ENCODE results near the gene CEP164. TPM values are rescaled to one million over a fixed set of nuclear protein-coding genes. Genes with fewer than 3 reads are reported as not detected.
A peak's percentile ranks its signal among the peaks of the same experiment; 100 is the strongest.

The CEP164 gene
- total RNA-seq: 10 to 100 TPM; 31.7 to 32.4 TPM

GRCh38 chr11:117327567-117328374 is at the start of gene CEP164:
Gene CEP164, plus strand, starts transcription at chr11:117327854. Its CDS starts 10,733 bp downstream, at chr11:117338587.
- H3K4me3 Mint-ChIP-seq: peak within 1 kb of the TSS; percentile 64
- H3K4me1 Mint-ChIP-seq (ENCODE audit: low read depth): peaks cover 5% of the 10 kb centered on the region
- no peaks in the 10 kb centered on the region for H3K36me3 Mint-ChIP-seq (ENCODE audit: low read depth)
- POLR2A ChIA-PET: interaction anchor here (0.7 to 2.3 kb wide), 5 partner anchors 11 to 96 kb away, joined by 3 to 15 read pairs (median 4); partner anchors contain the start of genes BACE1, PCSK7 and RNF214
- DNase-seq: peak; percentile 97
- peak; percentile 98 for ATAC-seq
- H3K27ac Mint-ChIP-seq: peak within 1 kb of the TSS; percentile 76
- H3K9me3 Mint-ChIP-seq (ENCODE audit: insufficient read depth): no peaks in the 10 kb centered on the region
- CTCF ChIA-PET: interaction anchor here (1.0 to 1.8 kb wide), 4 partner anchors 97 to 492 kb away, joined by 5 to 10 read pairs (median 6); partner anchors contain the start of gene PCSK7
- H3K27me3 Mint-ChIP-seq (ENCODE audit: low read depth): peaks cover 5% of the 10 kb centered on the region

- DNase-seq: no peak
- ChIA-PET CTCF (no interaction called here), POLR2A (no interaction called here)
- Mint-ChIP-seq H3K27ac (no peak overlapping the region), H3K9me3 (ENCODE audit: insufficient read depth) (no peaks in the 10 kb centered on the region), H3K36me3 (ENCODE audit: low read depth) (peaks cover 38% of the 10 kb centered on the region), H3K4me1 (ENCODE audit: low read depth) (peaks cover 13% of the 10 kb centered on the region), H3K27me3 (ENCODE audit: low read depth) (no peaks in the 10 kb centered on the region), H3K4me3 (no peak overlapping the region)
- no peak for ATAC-seq
These were observed 49.3 kb upstream of the CEP164 start for GRCh38 chr11:117278347-117278746.

GRCh38 chr11:117279711-117280376 is 47.8 kb upstream of the CEP164 start:
- H3K36me3 Mint-ChIP-seq (ENCODE audit: low read depth): peaks cover 44% of the 10 kb centered on the region
- ChIA-PET CTCF (interaction anchor here (0.9 kb wide), 1 partner anchor 53 kb away, joined by 3 read pairs; no protein-coding TSS in a partner anchor), POLR2A (no interaction called here)
- no peak for DNase-seq
- ATAC-seq: peak; percentile 53
- H3K27me3 Mint-ChIP-seq (ENCODE audit: low read depth): no peaks in the 10 kb centered on the region
- H3K4me3 Mint-ChIP-seq: no peak overlapping the region
- H3K27ac Mint-ChIP-seq: peak overlapping the region; percentile 83
- peaks cover 13% of the 10 kb centered on the region for H3K4me1 Mint-ChIP-seq (ENCODE audit: low read depth)
- H3K9me3 Mint-ChIP-seq (ENCODE audit: insufficient read depth): no peaks in the 10 kb centered on the region

- DNase-seq (no peak), ATAC-seq (no peak)
- H3K27ac Mint-ChIP-seq: no peak overlapping the region
- no peak overlapping the region for H3K4me3 Mint-ChIP-seq
- peaks cover 11% of the 10 kb centered on the region for H3K4me1 Mint-ChIP-seq (ENCODE audit: low read depth)
- no peaks in the 10 kb centered on the region for H3K9me3 Mint-ChIP-seq (ENCODE audit: insufficient read depth)
- ChIA-PET POLR2A (no interaction called here), CTCF (no interaction called here)
- H3K27me3 Mint-ChIP-seq (ENCODE audit: low read depth): no peaks in the 10 kb centered on the region
- H3K36me3 Mint-ChIP-seq (ENCODE audit: low read depth): peaks cover 37% of the 10 kb centered on the region
These were observed 46.5 kb upstream of the CEP164 start for GRCh38 chr11:117281159-117281558.

- ChIA-PET POLR2A (no interaction called here), CTCF (no interaction called here)
- H3K4me3 Mint-ChIP-seq: no peak overlapping the region
- no peaks in the 10 kb centered on the region for H3K27me3 Mint-ChIP-seq (ENCODE audit: low read depth)
- H3K36me3 Mint-ChIP-seq (ENCODE audit: low read depth): peaks cover 37% of the 10 kb centered on the region
- H3K9me3 Mint-ChIP-seq (ENCODE audit: insufficient read depth): no peaks in the 10 kb centered on the region
- H3K27ac Mint-ChIP-seq: no peak overlapping the region
- peaks cover 11% of the 10 kb centered on the region for H3K4me1 Mint-ChIP-seq (ENCODE audit: low read depth)
- DNase-seq (no peak), ATAC-seq (no peak)
These were observed 45.8 kb upstream of the CEP164 start for GRCh38 chr11:117281869-117282268.

GRCh38 chr11:117282956-117283355 is 44.7 kb upstream of the CEP164 start:
- Mint-ChIP-seq H3K4me1 (ENCODE audit: low read depth) (peaks cover 11% of the 10 kb centered on the region), H3K9me3 (ENCODE audit: insufficient read depth) (no peaks in the 10 kb centered on the region), H3K4me3 (no peak overlapping the region), H3K36me3 (ENCODE audit: low read depth) (peaks cover 37% of the 10 kb centered on the region), H3K27me3 (ENCODE audit: low read depth) (no peaks in the 10 kb centered on the region), H3K27ac (no peak overlapping the region)
- ChIA-PET CTCF (no interaction called here), POLR2A (interaction anchor here (0.7 to 0.8 kb wide), 2 partner anchors 50 to 66 kb away, joined by 3 to 4 read pairs; partner anchors contain the start of gene RNF214)
- ATAC-seq (no peak), DNase-seq (no peak)

- no peaks in the 10 kb centered on the region for H3K9me3 Mint-ChIP-seq (ENCODE audit: insufficient read depth)
- DNase-seq (no peak), ATAC-seq (no peak)
- peaks cover 37% of the 10 kb centered on the region for H3K36me3 Mint-ChIP-seq (ENCODE audit: low read depth)
- peaks cover 10% of the 10 kb centered on the region for H3K4me1 Mint-ChIP-seq (ENCODE audit: low read depth)
- ChIA-PET POLR2A (interaction anchor here (0.7 kb wide), 1 partner anchor 908 kb away, joined by 3 read pairs; no protein-coding TSS in a partner anchor), CTCF (no interaction called here)
- H3K27me3 Mint-ChIP-seq (ENCODE audit: low read depth): no peaks in the 10 kb centered on the region
- H3K4me3 Mint-ChIP-seq: no peak overlapping the region
- no peak overlapping the region for H3K27ac Mint-ChIP-seq
These were observed 43.6 kb upstream of the CEP164 start for GRCh38 chr11:117284053-117284452.

GRCh38 chr11:117286588-117286987 is 41.1 kb upstream of the CEP164 start:
- no peak overlapping the region for H3K4me3 Mint-ChIP-seq
- H3K4me1 Mint-ChIP-seq (ENCODE audit: low read depth): no peaks in the 10 kb centered on the region
- POLR2A ChIA-PET: no interaction called here
- CTCF ChIA-PET: interaction anchor here (1.5 to 1.6 kb wide), 2 partner anchors 60 to 335 kb away, joined by 4 to 5 read pairs; no protein-coding TSS in a partner anchor
- H3K9me3 Mint-ChIP-seq (ENCODE audit: insufficient read depth): no peaks in the 10 kb centered on the region
- DNase-seq (no peak), ATAC-seq (no peak)
- H3K27ac Mint-ChIP-seq: no peak overlapping the region
- H3K27me3 Mint-ChIP-seq (ENCODE audit: low read depth): no peaks in the 10 kb centered on the region
- peaks cover 27% of the 10 kb centered on the region for H3K36me3 Mint-ChIP-seq (ENCODE audit: low read depth)

GRCh38 chr11:117287668-117288067 is 40.0 kb upstream of the CEP164 start:
- no peaks in the 10 kb centered on the region for H3K27me3 Mint-ChIP-seq (ENCODE audit: low read depth)
- DNase-seq (no peak), ATAC-seq (no peak)
- POLR2A ChIA-PET: no interaction called here
- H3K36me3 Mint-ChIP-seq (ENCODE audit: low read depth): peaks cover 16% of the 10 kb centered on the region
- no peak overlapping the region for H3K27ac Mint-ChIP-seq
- H3K4me3 Mint-ChIP-seq: no peak overlapping the region
- no peaks in the 10 kb centered on the region for H3K4me1 Mint-ChIP-seq (ENCODE audit: low read depth)
- CTCF ChIA-PET: no interaction called here
- no peaks in the 10 kb centered on the region for H3K9me3 Mint-ChIP-seq (ENCODE audit: insufficient read depth)

GRCh38 chr11:117289795-117290194 is 37.9 kb upstream of the CEP164 start:
- no peak overlapping the region for H3K27ac Mint-ChIP-seq
- DNase-seq (no peak), ATAC-seq (no peak)
- ChIA-PET CTCF (no interaction called here), POLR2A (no interaction called here)
- no peak overlapping the region for H3K4me3 Mint-ChIP-seq
- no peaks in the 10 kb centered on the region for H3K4me1 Mint-ChIP-seq (ENCODE audit: low read depth)
- no peaks in the 10 kb centered on the region for H3K9me3 Mint-ChIP-seq (ENCODE audit: insufficient read depth)
- H3K36me3 Mint-ChIP-seq (ENCODE audit: low read depth): peaks cover 3% of the 10 kb centered on the region
- H3K27me3 Mint-ChIP-seq (ENCODE audit: low read depth): no peaks in the 10 kb centered on the region

- ATAC-seq: no peak
- Mint-ChIP-seq H3K4me1 (ENCODE audit: low read depth) (no peaks in the 10 kb centered on the region), H3K9me3 (ENCODE audit: insufficient read depth) (no peaks in the 10 kb centered on the region), H3K4me3 (no peak within 1 kb of the TSS), H3K27me3 (ENCODE audit: low read depth) (no peaks in the 10 kb centered on the region), H3K36me3 (ENCODE audit: low read depth) (no peaks in the 10 kb centered on the region), H3K27ac (no peak within 1 kb of the TSS)
- CTCF ChIA-PET: no interaction called here
- POLR2A ChIA-PET: no interaction called here
- no peak for DNase-seq
These were observed 36.8 kb upstream of the CEP164 start, which contains the start of gene BACE1-AS for GRCh38 chr11:117290809-117291396. Gene BACE1-AS, plus strand, starts transcription at chr11:117291346.

- Mint-ChIP-seq H3K4me1 (ENCODE audit: low read depth) (no peaks in the 10 kb centered on the region), H3K36me3 (ENCODE audit: low read depth) (no peaks in the 10 kb centered on the region), H3K27ac (no peak overlapping the region), H3K9me3 (ENCODE audit: insufficient read depth) (no peaks in the 10 kb centered on the region), H3K27me3 (ENCODE audit: low read depth) (no peaks in the 10 kb centered on the region), H3K4me3 (no peak overlapping the region)
- ATAC-seq (no peak), DNase-seq (no peak)
- ChIA-PET POLR2A (no interaction called here), CTCF (no interaction called here)
These were observed 35.0 kb upstream of the CEP164 start for GRCh38 chr11:117292616-117293015.
